K562 (cell line): ENCODE measurements around the gene TAC3. TPM values are rescaled to one million over a fixed set of nuclear protein-coding genes. Genes with fewer than 3 reads are reported as not detected.
A peak's percentile ranks its signal among the peaks of the same experiment; 100 is the strongest.

ENCODE experiments used
- ATAC-seq: fragments of 200-7000 bp; cut with Tn5 transposase; 3 replicates; pipeline ENCODE4 v1.9.1; 2020; ENCODE audit warnings: moderate library complexity
- Bru-seq: library from RNA; stranded (reverse); fragments of 400-500 nt; gene quantifications from one replicate; lab custom pipeline; 2021; lab: Mats Ljungman, UMichigan
- BruChase-seq, 2 experiments: library from RNA; stranded (reverse); fragments of 400-500 nt; gene quantifications; one replicate each; lab custom pipeline; 2021; lab: Mats Ljungman, UMichigan
- BruUV-seq: library from RNA; stranded (reverse); fragments of 400-500 nt; replicated peaks from 2 replicates; lab custom pipeline; 2021; lab: Mats Ljungman, UMichigan
- CTCF ChIA-PET: fragments of 300-600 bp; formaldehyde crosslinking; extraction: SDS; loops from one replicate; lab custom pipeline; 2021; ENCODE audit warnings: low intra/inter-chr PET ratio; lab: Yijun Ruan, JAX
- POLR2A ChIA-PET: fragments of 300-600, 350-650 bp; sonication (Branson Sonifier 250); formaldehyde crosslinking; extraction: SDS; loops from one replicate; lab custom pipeline; 2021; ENCODE audit warnings: antibody characterized with exemption, inconsistent platforms; lab: Yijun Ruan, JAX
- DNase-seq, 4 experiments: peaks; one replicate each; pipeline versions ENCODE4 v3.0.0 to v3.0.0-alpha.2; 2011 to 2018; ENCODE audit warnings: low spot score in 3 of 4, mixed read lengths in 3 of 4; ENCODE audit errors: extremely low read depth in 1 of 4
- FAIRE-seq: peaks from 2 replicates; lab custom pipeline; 2011; peaks lifted over from hg19 to GRCh38; lab: Jason Lieb, UNC
- H2AFZ ChIP-seq: 2 replicates; pipeline ENCODE4 v1.6.0; 2011; ENCODE audit warnings: low read depth, low read length, control low read depth, inconsistent platforms
- H3K27ac ChIP-seq: fragments of 200-600 bp; 3 replicates; pipeline ENCODE4 v1.8.0; 2011; ENCODE audit warnings: low read depth, mild to moderate bottlenecking, control low read depth, inconsistent platforms, low read length, moderate library complexity, mixed read lengths; ENCODE audit errors: extremely low read depth
- H3K27me3 ChIP-seq, 2 experiments: fragments of 300-600 bp in 1 of 2; 2 replicates in 1 of 2; 3 replicates in 1 of 2; pipeline versions ENCODE4 v1.6.0 to v1.8.0; 2011; ENCODE audit warnings: inconsistent platforms in 2 of 2, low read length in 2 of 2, mild to moderate bottlenecking in 1 of 2, mixed read lengths in 1 of 2, moderate library complexity in 1 of 2; ENCODE audit not compliant: control insufficient read depth in 2 of 2, insufficient read depth in 2 of 2
- H3K36me3 ChIP-seq: fragments of 300-600 bp; 3 replicates; pipeline ENCODE4 v1.8.0; 2011; ENCODE audit warnings: mild to moderate bottlenecking, low read length, inconsistent platforms; ENCODE audit not compliant: control insufficient read depth, insufficient read depth
- H3K4me1 ChIP-seq, 2 experiments: fragments of 200-600 bp in 1 of 2; replicated peaks in 1 of 2; 2 replicates in 1 of 2; 3 replicates in 1 of 2; pipeline versions ENCODE4 v1.5.1 to v1.8.0; 2011; ENCODE audit warnings: inconsistent platforms in 2 of 2, low read length in 2 of 2, mild to moderate bottlenecking in 1 of 2, mixed read lengths in 1 of 2, moderate library complexity in 1 of 2; ENCODE audit not compliant: control insufficient read depth in 2 of 2, insufficient read depth in 2 of 2
- H3K4me2 ChIP-seq: 2 replicates; pipeline ENCODE4 v1.6.1; 2011; ENCODE audit warnings: low read length, control low read depth, inconsistent platforms, mixed read lengths; ENCODE audit not compliant: insufficient read depth
- H3K4me3 ChIP-seq: fragments of 200-600 bp; sonication (generic), shearing (Covaris generic); 2 replicates; pipeline ENCODE4 v1.5.1; 2016; ENCODE audit warnings: control low read depth, inconsistent platforms
- H3K79me2 ChIP-seq: fragments of 200-600 bp; 3 replicates; pipeline ENCODE4 v1.8.0; 2011; ENCODE audit warnings: low read length, inconsistent platforms; ENCODE audit not compliant: control insufficient read depth, insufficient read depth
- H3K9ac ChIP-seq, 2 experiments: 2 replicates each; pipeline versions ENCODE4 v1.6.0 to v1.6.1; 2011; ENCODE audit warnings: low read depth in 2 of 2, low read length in 2 of 2, control low read depth in 1 of 2, inconsistent platforms in 1 of 2, mild to moderate bottlenecking in 1 of 2, mixed read lengths in 1 of 2; ENCODE audit not compliant: insufficient read depth in 1 of 2
- H3K9me1 ChIP-seq: one replicate; pipeline ENCODE4 v1.6.0; 2011; ENCODE audit warnings: inconsistent platforms, mild to moderate bottlenecking, low read length, moderate library complexity; ENCODE audit not compliant: control insufficient read depth, insufficient read depth
- H3K9me3 ChIP-seq: replicated peaks from 2 replicates; pipeline ENCODE4 v1.5.1; 2011; ENCODE audit warnings: low read depth, low read length, inconsistent platforms; ENCODE audit not compliant: control insufficient read depth, insufficient read depth
- H4K20me1 ChIP-seq: replicated peaks from 2 replicates; pipeline ENCODE4 v1.6.1; 2011; ENCODE audit warnings: low read length, inconsistent platforms, mixed read lengths; ENCODE audit not compliant: control insufficient read depth, insufficient read depth
- CREB5 ChIP-seq: fragments of 250-450 bp; sonication (Bioruptor Pico); IDR thresholded peaks from 2 replicates; pipeline ENCODE4 v1.5.0; 2020; ENCODE audit warnings: mild to moderate bottlenecking
- PKNOX1 ChIP-seq: fragments of 450-650 bp; IDR thresholded peaks from 2 replicates; pipeline ENCODE4 v1.6.1; 2016
- ZBTB7A ChIP-seq: IDR thresholded peaks from 2 replicates; pipeline ENCODE4 v1.6.1; 2011; ENCODE audit warnings: low read depth, mild to moderate bottlenecking, low read length, moderate library complexity, borderline replicate concordance; ENCODE audit not compliant: control insufficient read depth
- WGBS: fragments of 100-300 bp; shearing (Covaris generic); methylation state at CpG from one replicate; pipeline ENCODE4 v1.1.6; 2016; ENCODE audit warnings: low coverage, mixed read lengths; ENCODE audit not compliant: insufficient coverage; ENCODE audit errors: missing lambda C conversion rate; 5-methylcytosine and 5-hydroxymethylcytosine counted together
- in situ Hi-C: fragments of 300-500 bp; cut with MboI; formaldehyde crosslinking; loops from 4 replicates; pipeline ENCODE4 v1.15.0; 2018; ENCODE audit warnings: inconsistent platforms, mixed read lengths
- intact Hi-C: fragments of 100-400 bp; cut with micrococcal nuclease; formaldehyde crosslinking; loops from 2 replicates; pipeline ENCODE4 v1.14.2; 2022
- long read RNA-seq, 3 experiments: library from polyadenylated mRNA in 2 of 3; library from RNA in 1 of 3; unstranded in 2 of 3; stranded (forward) in 1 of 3; transcript quantifications; one replicate each; pipeline ENCODE4 v2.0.0, GENCODE V29; 2019 to 2022
- polyA minus RNA-seq, 3 experiments: library from RNA; depleted of rRNA, polyadenylated mRNA; stranded (reverse); fragments of >200 nt; gene quantifications; 2 replicates each; pipeline ENCODE4 v1.2.3, GENCODE V29; 2011
- polyA plus RNA-seq, 8 experiments: library from polyadenylated mRNA; depleted of rRNA in 4 of 8; stranded (reverse) in 5 of 8; unstranded in 3 of 8; fragments of >200 nt; fragmentation: Nextera tagmentation in 2 of 8; fragmentation: Illumina TruSeq in 1 of 8; extraction: Ambion mirVana in 2 of 8; extraction: Trizol in 1 of 8; gene quantifications; 2 replicates each; pipeline versions ENCODE4 v1.2.1 to v1.2.3, GENCODE V29; 2011 to 2014; ENCODE audit warnings: inconsistent platforms in 1 of 8, missing spikeins in 1 of 8
- total RNA-seq, 7 experiments: library from RNA; depleted of rRNA in 6 of 7; stranded (reverse); fragments of >200 nt in 6 of 7; fragmentation: Illumina TruSeq in 2 of 7; extraction: Trizol in 2 of 7; gene quantifications; 2 replicates each; pipeline versions ENCODE4 v1.2.1 to v1.2.3, GENCODE V29; 2011 to 2021; ENCODE audit warnings: low replicate concordance in 1 of 7

TAC3 gene
- 0.92 and 1.2 TPM in 2 replicates for total RNA-seq (2011; cell fraction: chromatin; rRNA removed; ENCODE audit: low replicate concordance)
- 1.3 and 2.3 TPM in 2 replicates for total RNA-seq (2011; cell fraction: nucleolus; rRNA removed)
- 1.8 and 2.0 TPM in 2 replicates for total RNA-seq (2011; cell fraction: nucleoplasm; rRNA removed)
- total RNA-seq (2014; rRNA removed) (0.64 and 1.9 TPM in 2 replicates), total RNA-seq (2014; rRNA removed; fragmentation: Illumina TruSeq; extraction: Trizol) (0.76 and 1.1 TPM in 2 replicates), total RNA-seq (2015; rRNA removed; fragmentation: Illumina TruSeq; extraction: Trizol) (1.4 and 1.8 TPM in 2 replicates), total RNA-seq (2021) (0.29 and 1.7 TPM in 2 replicates), polyA plus RNA-seq (2011; rRNA removed) (0.87 and 2.8 TPM in 2 replicates), polyA plus RNA-seq (2014; fragmentation: Illumina TruSeq; extraction: Trizol) (2.0 and 2.7 TPM in 2 replicates), polyA plus RNA-seq (2014; fragmentation: Nextera tagmentation; extraction: Ambion mirVana) (1 to 10 TPM; 2.4 to 2.6 TPM), polyA plus RNA-seq (2014; rRNA removed) (1.2 and 1.6 TPM in 2 replicates), polyA minus RNA-seq (2011; rRNA and poly(A)+ RNA removed) (0.39 and 1.1 TPM in 2 replicates), Bru-seq, nascent RNA (percentile 24 among the genes with signal in this experiment), BruChase-seq, experiment 1, labeled RNA remaining after a 2-hour chase (percentile 14 among the genes with signal in this experiment), BruChase-seq, experiment 2, labeled RNA remaining after a 6-hour chase (percentile 34 among the genes with signal in this experiment)
- polyA plus RNA-seq (2011; cell fraction: cytosol; rRNA removed): 1.5 and 3.6 TPM in 2 replicates
- 0.38 and 0.98 TPM in 2 replicates for polyA plus RNA-seq (2011; cell fraction: nucleus; rRNA removed)
- polyA plus RNA-seq (2012): 2.9 and 3.1 TPM in 2 replicates
- polyA minus RNA-seq (2011; cell fraction: cytosol; rRNA and poly(A)+ RNA removed): 0.95 TPM in 1 of 2 replicates, not detected in the other
- polyA minus RNA-seq (2011; cell fraction: nucleus; rRNA and poly(A)+ RNA removed): not detected in 2 replicates
- long read RNA-seq, experiment 1: 0 reads
- long read RNA-seq, experiment 2, partial matches to known transcripts: 0 of 2 reads
- long read RNA-seq, experiment 2, other reads (novel, unspliced or antisense): 1 of 2 reads
- long read RNA-seq, experiment 3: 0 reads

- Histone ChIP-seq H3K4me2 (peak within 1 kb of the TSS; percentile 59), H4K20me1 (no peaks in the 10 kb centered on the region), H2AFZ (peak within 1 kb of the TSS; percentile 79), H3K9me3 (no peaks in the 10 kb centered on the region), H3K4me3 (no peak within 1 kb of the TSS), H3K27me3 (peaks cover 2 to 20% of the 10 kb centered on the region in 2 experiments), H3K9me1 (no peaks in the 10 kb centered on the region), H3K36me3 (no peaks in the 10 kb centered on the region), H3K27ac (no peak within 1 kb of the TSS), H3K9ac (peak within 1 kb of the TSS in 1 of 2 experiments; percentile 77; a peak in 2 of 4 replicates), H3K4me1 (peaks cover 6 to 9% of the 10 kb centered on the region in 2 experiments; a peak in 4 of 5 replicates), H3K79me2 (no peaks in the 10 kb centered on the region)
- in situ Hi-C loops: loop anchor here (5.0 kb wide), 1 partner anchor 161 kb away; no protein-coding TSS in a partner anchor
- intact Hi-C loops: no loop called here
- FAIRE-seq (peak; percentile 86), DNase-seq (peak; percentile 60 to 79 (median 70)), ATAC-seq (peak; percentile 92)
- TF ChIP-seq PKNOX1 (peak; percentile 57; the same call in 1 of the 2 replicates), CREB5 (CRISPR knock-in tag) (no peak), ZBTB7A (peak; percentile 42; the same call in 1 of the 2 replicates)
- CTCF ChIA-PET: no interaction called here
- 3% methylated on average over 5 of the region's 6 CpGs for WGBS
- no TSS peak for BruUV-seq
- POLR2A ChIA-PET: interaction anchor here (0.7 to 2.8 kb wide), 5 partner anchors 9 to 61 kb away, joined by 3 to 9 read pairs (median 3); no protein-coding TSS in a partner anchor
Observed at GRCh38 chr12:57016348-57016747, at the start of gene TAC3. Gene TAC3 (minus strand): TSS chr12:57016529. CDS start chr12:57015797, 732 bp downstream.
